ENCODE measurements around the gene SF3B3. TPM values are rescaled to one million over a fixed set of nuclear protein-coding genes. Genes with fewer than 3 reads are reported as not detected.
"Not testable (repeated sequence)": the region's sequence is repeated elsewhere in the genome, so short reads cannot be mapped to it uniquely, and the experiment has no call there.

SF3B3 gene
- total RNA-seq, 1 donor from 2014 or later: 205 TPM

- no peak for DNase-seq (ENCODE audit: low spot score)
Observed at GRCh38 chr16:70614208-70614951, 90.8 kb downstream of the SF3B3 start.

GRCh38 chr16:70615945-70616344 is 92.3 kb downstream of the SF3B3 start:
- no peak for DNase-seq (ENCODE audit: low spot score)

- DNase-seq (ENCODE audit: low spot score): not testable (repeated sequence)
Observed at GRCh38 chr16:70621864-70622263, 98.2 kb downstream of the SF3B3 start.

Other genes starting within 250 kb of the SF3B3 start
- 100 TPM for gene AARS1, start 234.3 kb upstream of the SF3B3 start, total RNA-seq
- 26.5 TPM for gene DDX19B, start 224.6 kb upstream of the SF3B3 start, total RNA-seq
- 37.4 TPM for gene DDX19A, start 176.9 kb upstream of the SF3B3 start, total RNA-seq
- gene ST3GAL2, start 84.7 kb upstream of the SF3B3 start, total RNA-seq: 25.9 TPM
- gene FCSK, start 69.2 kb upstream of the SF3B3 start, total RNA-seq: 11.5 TPM
- gene COG4, start 262 bp upstream of the SF3B3 start, total RNA-seq: 36.9 TPM
- 2.4 TPM for gene IL34, start 122.7 kb downstream of the SF3B3 start, total RNA-seq
- gene MTSS2, start 162.2 kb downstream of the SF3B3 start, total RNA-seq: 50.3 TPM

Measured in mesenteric fat pad (tissue), 1 donor.